GM04503 (cell line): ENCODE measurements around the gene GPR15LG.

ENCODE experiments used
- DNase-seq: peaks from one replicate; pipeline ENCODE4 v3.0.0-alpha.2; 2012; ENCODE audit warnings: low read depth

GPR15LG gene

GRCh38 chr10:84214612-84215235, 41.1 kb downstream of the GPR15LG start:
- no peak for DNase-seq

- no peak for DNase-seq
These were observed 43.2 kb downstream of the GPR15LG start for GRCh38 chr10:84216834-84217233.

GRCh38 chr10:84217746-84218145, 44.1 kb downstream of the GPR15LG start:
- no peak for DNase-seq

DNA sequence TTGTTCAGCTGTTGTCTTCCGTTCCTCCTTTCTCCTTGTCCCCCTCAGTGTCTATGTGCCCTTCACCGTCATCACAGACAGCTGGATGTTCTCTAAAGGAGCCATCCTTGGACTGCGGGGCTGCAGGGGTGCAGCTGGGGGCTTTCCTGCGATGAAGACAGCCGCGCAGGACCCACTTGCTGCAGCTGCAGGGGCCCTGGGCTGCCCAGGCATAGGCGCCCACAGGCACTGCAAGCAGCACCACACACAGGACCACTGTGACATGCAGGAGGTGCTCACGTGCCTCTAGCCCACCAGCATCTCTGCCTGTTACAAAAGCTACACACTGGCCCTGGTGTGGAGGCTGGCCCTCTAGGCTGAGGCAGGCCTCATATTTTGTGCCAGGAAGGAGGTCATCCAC, 48.3 kb downstream of the GPR15LG start:
- no peak for DNase-seq

GRCh38 chr10:84224411-84225028, 50.9 kb downstream of the GPR15LG start:
- no peak for DNase-seq

DNA sequence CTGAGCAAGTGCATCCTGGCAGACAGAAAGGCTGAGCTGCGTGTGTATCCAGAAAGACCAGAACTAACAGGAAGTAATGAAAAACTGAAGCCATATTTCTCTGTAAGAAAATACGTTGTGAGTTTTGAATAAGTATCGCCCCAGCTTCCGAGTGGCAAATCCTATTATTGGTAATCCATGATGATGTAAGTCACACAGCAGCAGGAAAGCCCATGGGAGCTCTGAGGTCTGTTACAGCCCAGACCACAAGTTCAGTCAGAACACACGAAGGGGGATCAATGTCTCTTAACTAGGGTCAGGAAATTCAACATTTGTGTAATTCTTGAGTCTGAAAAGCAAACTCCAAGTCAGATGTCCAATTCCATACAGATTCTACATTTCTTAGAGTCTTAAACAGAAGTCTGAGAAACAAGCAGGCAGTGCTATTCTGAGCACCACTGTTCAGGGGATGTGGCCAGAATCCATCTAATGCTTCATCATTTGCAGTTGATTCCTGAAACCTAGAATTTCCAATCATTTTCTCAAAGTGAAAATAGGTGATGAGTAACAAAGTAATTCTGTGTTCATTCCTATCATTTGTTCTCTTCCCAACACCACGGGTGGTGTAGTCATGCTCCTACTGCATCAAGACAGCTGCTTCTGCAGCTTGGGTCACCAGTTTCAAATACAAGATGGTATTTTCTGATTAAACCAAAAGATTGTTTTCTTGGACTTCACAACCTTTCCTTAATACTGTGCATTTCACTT, 52.0 kb downstream of the GPR15LG start, which contains the start of gene LRIT2:
LRIT2 (minus strand) TSS at position 118 of the 747 bp plus-strand sequence; CDS start at position 94, 24 bp downstream.
- no peak for DNase-seq

DNA sequence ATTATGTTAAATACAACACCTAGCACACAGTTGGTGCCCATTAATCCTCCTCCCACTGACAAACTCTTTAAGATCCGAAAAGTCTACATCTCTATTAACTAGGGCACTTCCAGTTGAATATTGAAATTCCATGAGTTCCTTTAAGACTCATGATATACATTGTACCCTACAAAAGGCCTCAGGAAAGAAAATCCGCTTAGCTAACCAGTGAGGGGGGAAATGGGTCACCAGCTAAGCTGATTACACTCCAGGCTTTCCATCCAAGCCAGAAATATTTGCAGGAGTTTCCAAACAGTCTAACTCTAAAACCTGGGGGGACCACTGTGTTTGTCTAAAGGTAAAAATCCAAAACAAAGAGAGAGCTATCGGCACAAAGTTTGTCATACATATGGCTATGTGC, 53.0 kb downstream of the GPR15LG start:
- DNase-seq: no peak

DNA sequence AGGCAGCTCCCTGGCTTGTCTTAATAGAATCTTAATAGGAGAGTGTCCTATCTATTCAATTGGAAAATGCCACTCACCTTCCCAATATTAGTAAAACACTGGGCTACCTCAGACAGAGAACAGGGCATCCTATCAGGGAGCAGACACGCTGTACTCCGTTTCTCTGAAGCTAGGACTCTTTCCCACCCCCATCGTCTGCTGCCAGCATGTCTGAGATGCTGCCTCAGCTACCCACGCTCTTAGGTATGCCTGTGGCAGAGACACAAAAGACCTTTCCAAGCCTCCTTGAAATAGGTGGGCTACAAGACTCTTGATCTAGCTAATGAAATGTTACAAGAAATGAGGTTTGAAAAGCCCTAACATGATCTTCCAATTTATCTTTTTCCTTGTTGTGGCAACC, 54.2 kb downstream of the GPR15LG start:
- no peak for DNase-seq

GRCh38 chr10:84230359-84230758, 56.8 kb downstream of the GPR15LG start:
- no peak for DNase-seq

DNA sequence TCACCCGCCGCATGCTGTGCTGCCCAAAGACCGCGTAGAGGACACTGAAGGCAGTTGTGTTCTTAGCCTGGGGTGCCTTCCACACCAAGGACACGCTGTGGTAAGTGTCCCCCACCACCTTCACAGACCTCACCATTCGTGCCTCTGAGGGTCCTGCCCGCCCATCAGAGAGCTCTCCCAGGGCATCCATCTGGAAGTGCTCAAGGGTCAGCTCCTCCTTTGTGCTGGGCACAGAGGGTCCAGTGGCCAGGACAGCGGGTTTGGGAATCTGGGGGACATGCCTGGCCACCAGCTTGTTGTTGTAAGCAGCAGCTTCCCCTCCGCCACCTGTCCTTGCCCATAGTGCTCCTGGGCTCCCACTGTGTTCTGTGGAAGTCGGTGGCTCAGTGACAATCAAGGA, 58.8 kb downstream of the GPR15LG start:
- no peak for DNase-seq

GRCh38 chr10:84233940-84234339, 60.3 kb downstream of the GPR15LG start:
- DNase-seq: no peak

- DNase-seq: no peak
These were observed 60.9 kb downstream of the GPR15LG start for GRCh38 chr10:84234479-84234878.
